ENCODE data around the gene GLP1R. TPM values are rescaled to one million over a fixed set of nuclear protein-coding genes. Genes with fewer than 3 reads are reported as not detected.

Gene GLP1R
- total RNA-seq, 4 donors from 2014 or later: 0.54 TPM; not detected in 3

DNA sequence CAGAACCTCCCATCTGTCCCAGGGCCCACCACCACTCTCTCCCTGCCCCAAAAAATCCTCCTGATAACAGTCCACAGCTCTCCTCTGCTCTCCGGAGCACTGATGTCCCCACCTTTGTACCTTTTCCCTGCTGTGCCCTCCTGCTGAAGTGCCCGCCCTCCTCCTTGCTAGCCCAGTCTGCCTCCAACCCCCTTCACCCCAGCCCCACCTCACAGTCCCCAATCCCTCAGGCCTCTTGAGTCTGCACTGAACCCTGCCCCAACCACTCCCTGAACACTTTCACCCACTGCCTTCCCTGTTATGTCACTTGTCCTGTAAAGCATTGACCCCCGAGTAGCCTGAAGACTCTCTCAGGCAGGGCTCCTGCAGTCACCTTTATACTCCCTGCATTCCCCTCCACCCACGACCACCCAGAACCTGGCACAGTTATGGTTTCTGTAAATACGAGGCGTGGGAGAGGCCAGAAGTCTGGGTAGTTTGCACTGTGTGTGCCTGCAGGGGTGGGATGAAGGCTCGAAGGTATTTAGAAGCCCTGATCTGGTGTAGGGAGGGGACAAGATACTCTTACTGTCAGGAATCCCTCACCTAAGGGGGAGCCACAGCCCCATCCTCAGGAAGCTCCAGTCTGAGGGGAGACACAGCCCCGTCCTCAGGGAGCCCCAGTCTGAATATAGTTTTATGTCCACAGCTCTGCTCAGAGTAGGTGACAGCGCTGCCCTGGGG, 5.4 kb downstream of the GLP1R start:
- no peak for TF ChIP-seq POLR2A (IDR thresholded peaks at IDR 0.05)
- no peak for TF ChIP-seq EP300 (IDR thresholded peaks at IDR 0.05)
- H3K9me3 ChIP-seq: no peaks in the 10 kb centered on the region
- peaks cover 68% of the 10 kb centered on the region for H3K27me3 ChIP-seq
- no peak for ATAC-seq
- H3K4me3 ChIP-seq: no peak overlapping the region
- H3K4me1 ChIP-seq: peaks cover 0 to 2% (median under 1%) of the 10 kb centered on the region in 3 donors
- no peak overlapping the region for H3K27ac ChIP-seq
- WGBS, 2 donors (ENCODE audit: low coverage in 1 of 2): 77% methylated on average over 5 of the region's 9 CpGs; no CpG with 5 or more reads in 1 of the 2 donors
- H3K36me3 ChIP-seq: no peaks in the 10 kb centered on the region

DNA sequence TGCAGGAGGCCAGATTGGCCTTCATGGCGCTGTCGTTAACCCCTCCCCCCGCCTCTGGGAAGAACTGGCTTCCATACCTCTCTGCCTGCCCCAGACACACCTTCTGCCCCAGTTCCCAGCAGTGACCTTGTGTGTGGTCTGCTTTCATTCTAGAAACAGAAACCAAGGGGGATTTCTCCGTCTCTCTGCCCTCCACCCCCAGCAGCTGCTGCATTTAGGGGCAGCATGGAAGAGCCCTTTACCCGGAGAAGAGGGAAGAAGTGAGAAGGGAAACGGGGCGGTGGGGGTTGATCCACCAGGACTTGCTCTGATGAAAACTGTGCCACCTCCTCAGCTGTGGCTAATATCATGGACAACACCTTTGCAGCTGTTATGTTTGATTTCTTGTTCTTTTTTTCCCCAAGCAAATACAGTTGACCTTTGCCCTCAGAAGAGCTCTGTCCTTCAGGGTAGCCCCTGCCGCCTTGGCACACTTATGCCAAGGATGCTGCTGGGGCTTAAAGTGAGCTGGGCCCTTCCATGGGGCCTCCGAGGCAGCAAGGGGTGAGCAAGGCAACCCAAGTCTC, 6.1 kb downstream of the GLP1R start:
- ATAC-seq: no peak
- no peak overlapping the region for H3K4me3 ChIP-seq
- no peaks in the 10 kb centered on the region for H3K36me3 ChIP-seq
- H3K9me3 ChIP-seq: no peaks in the 10 kb centered on the region
- peaks cover 68% of the 10 kb centered on the region for H3K27me3 ChIP-seq
- H3K27ac ChIP-seq: no peak overlapping the region
- WGBS, 2 donors (ENCODE audit: low coverage in 1 of 2): 84 to 100% methylated on average over 1 to 2 of the region's 9 CpGs
- H3K4me1 ChIP-seq: no peaks in the 10 kb centered on the region
- TF ChIP-seq EP300 (IDR thresholded peaks at IDR 0.05) (no peak), POLR2A (IDR thresholded peaks at IDR 0.05) (no peak), POLR2AphosphoS5 (IDR thresholded peaks at IDR 0.05) (no peak)
- TF ChIP-seq, protein P1, sequence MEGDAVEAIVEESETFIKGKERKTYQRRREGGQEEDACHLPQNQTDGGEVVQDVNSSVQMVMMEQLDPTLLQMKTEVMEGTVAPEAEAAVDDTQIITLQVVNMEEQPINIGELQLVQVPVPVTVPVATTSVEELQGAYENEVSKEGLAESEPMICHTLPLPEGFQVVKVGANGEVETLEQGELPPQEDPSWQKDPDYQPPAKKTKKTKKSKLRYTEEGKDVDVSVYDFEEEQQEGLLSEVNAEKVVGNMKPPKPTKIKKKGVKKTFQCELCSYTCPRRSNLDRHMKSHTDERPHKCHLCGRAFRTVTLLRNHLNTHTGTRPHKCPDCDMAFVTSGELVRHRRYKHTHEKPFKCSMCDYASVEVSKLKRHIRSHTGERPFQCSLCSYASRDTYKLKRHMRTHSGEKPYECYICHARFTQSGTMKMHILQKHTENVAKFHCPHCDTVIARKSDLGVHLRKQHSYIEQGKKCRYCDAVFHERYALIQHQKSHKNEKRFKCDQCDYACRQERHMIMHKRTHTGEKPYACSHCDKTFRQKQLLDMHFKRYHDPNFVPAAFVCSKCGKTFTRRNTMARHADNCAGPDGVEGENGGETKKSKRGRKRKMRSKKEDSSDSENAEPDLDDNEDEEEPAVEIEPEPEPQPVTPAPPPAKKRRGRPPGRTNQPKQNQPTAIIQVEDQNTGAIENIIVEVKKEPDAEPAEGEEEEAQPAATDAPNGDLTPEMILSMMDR (IDR thresholded peaks at IDR 0.05): no peak

DNA sequence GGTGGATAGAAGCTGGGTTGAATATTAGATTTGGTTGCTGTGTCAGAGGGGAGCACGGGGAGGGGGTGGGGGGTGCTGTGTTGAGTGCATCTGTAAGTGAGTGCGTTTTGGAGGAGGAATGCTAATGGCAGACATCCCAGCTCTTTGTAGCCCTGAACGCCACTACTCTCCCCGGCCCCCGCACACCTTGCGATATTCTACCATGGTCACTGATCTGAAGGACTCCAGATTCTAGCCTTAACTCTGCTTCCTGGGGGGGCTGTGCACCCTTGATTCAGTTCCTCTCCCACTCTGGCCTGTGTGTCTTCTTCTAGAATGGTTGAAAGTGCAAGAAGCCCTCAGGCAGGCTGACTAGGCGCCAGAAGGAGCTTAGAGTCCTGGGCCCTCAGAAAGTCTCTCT, 7.1 kb downstream of the GLP1R start:
- peaks cover 68% of the 10 kb centered on the region for H3K27me3 ChIP-seq
- H3K27ac ChIP-seq: no peak overlapping the region
- TF ChIP-seq, protein P1 (IDR thresholded peaks at IDR 0.05): no peak
- TF ChIP-seq EP300 (IDR thresholded peaks at IDR 0.05) (no peak), POLR2AphosphoS5 (IDR thresholded peaks at IDR 0.05) (no peak), POLR2A (IDR thresholded peaks at IDR 0.05) (no peak)
- no peaks in the 10 kb centered on the region for H3K36me3 ChIP-seq
- ATAC-seq: no peak
- no peak overlapping the region for H3K4me3 ChIP-seq
- WGBS, 2 donors (ENCODE audit: low coverage in 1 of 2): 58% methylated on average over 6 of the region's 7 CpGs; no CpG with 5 or more reads in 1 of the 2 donors
- no peaks in the 10 kb centered on the region for H3K4me1 ChIP-seq
- no peaks in the 10 kb centered on the region for H3K9me3 ChIP-seq

DNA sequence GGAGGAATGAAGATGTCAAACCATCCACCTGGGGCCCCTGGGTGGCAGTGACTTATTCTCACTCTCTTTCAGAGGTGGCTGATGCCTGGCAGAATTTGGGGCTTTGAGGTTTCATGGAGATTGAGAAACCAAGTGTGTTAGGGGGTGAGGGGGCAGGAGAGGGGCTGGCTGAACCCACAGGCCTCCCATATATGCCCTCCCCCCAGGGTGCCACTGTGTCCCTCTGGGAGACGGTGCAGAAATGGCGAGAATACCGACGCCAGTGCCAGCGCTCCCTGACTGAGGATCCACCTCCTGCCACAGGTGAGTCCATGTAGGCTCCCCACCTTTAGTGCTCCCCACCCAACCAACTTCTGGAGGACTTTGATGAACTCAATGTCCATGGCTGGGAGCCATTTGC, 7.6 kb downstream of the GLP1R start:
- 96 to 100% methylated on average over 1 to 5 of the region's 5 CpGs for WGBS, 2 donors (ENCODE audit: low coverage in 1 of 2)
- TF ChIP-seq POLR2AphosphoS5 (IDR thresholded peaks at IDR 0.05) (no peak), POLR2A (IDR thresholded peaks at IDR 0.05) (no peak), EP300 (IDR thresholded peaks at IDR 0.05) (no peak)
- TF ChIP-seq, protein P1 (IDR thresholded peaks at IDR 0.05): no peak

DNA sequence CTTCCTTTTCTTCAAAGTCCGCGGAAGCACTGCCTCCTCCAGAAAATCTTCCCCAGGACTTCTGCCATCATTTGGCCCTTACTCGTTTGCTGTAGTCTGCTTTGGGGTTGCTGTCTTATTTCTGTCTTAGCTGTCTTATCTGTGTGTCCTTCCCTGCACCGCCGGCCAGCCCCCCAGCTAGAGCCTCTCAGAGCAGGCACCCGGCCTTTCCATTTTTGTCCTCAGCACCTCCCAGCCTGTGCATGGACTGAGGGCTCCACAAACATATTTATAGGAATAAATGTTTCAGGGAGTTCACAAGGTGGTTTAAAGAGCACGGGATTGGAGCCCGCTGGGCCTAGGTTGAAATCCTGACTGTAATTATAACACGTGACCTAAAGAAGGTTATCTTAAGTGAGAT, 8.1 kb downstream of the GLP1R start:
- H3K9me3 ChIP-seq: no peaks in the 10 kb centered on the region
- no peaks in the 10 kb centered on the region for H3K4me1 ChIP-seq
- peaks cover 60% of the 10 kb centered on the region for H3K27me3 ChIP-seq
- no peak overlapping the region for H3K27ac ChIP-seq
- WGBS, 2 donors (ENCODE audit: low coverage in 1 of 2): 83 to 84% methylated on average over 6 to 8 of the region's 9 CpGs
- H3K36me3 ChIP-seq: no peaks in the 10 kb centered on the region
- no peak for ATAC-seq
- no peak overlapping the region for H3K4me3 ChIP-seq
- TF ChIP-seq POLR2A (IDR thresholded peaks at IDR 0.05) (no peak), EP300 (IDR thresholded peaks at IDR 0.05) (no peak), POLR2AphosphoS5 (IDR thresholded peaks at IDR 0.05) (no peak)
- TF ChIP-seq, protein P1 (IDR thresholded peaks at IDR 0.05): no peak

More for the DNA sequence above, 7.6 kb downstream of the GLP1R start:
- Histone ChIP-seq H3K4me3 (no peak overlapping the region), H3K27me3 (peaks cover 64% of the 10 kb centered on the region), H3K9me3 (no peaks in the 10 kb centered on the region), H3K36me3 (no peaks in the 10 kb centered on the region), H3K27ac (no peak overlapping the region), H3K4me1 (no peaks in the 10 kb centered on the region)
- ATAC-seq: no peak
